IMR-90 (cell line): ENCODE results near the gene CHST1. TPM values are rescaled to one million over a fixed set of nuclear protein-coding genes. Genes with fewer than 3 reads are reported as not detected.

ENCODE experiments used
- ATAC-seq: fragments of 200-7000 bp; cut with Tn5 transposase; 2 replicates; pipeline ENCODE4 v1.9.1; 2020; ENCODE audit warnings: low read depth, mild to moderate bottlenecking, moderate library complexity
- BruUV-seq: library from RNA; stranded (reverse); fragments of 400-500 nt; replicated peaks from 2 replicates; lab custom pipeline; 2021; lab: Mats Ljungman, UMichigan
- CTCF ChIA-PET: fragments of 300-600 bp; formaldehyde crosslinking; extraction: SDS; loops from one replicate; lab custom pipeline; 2021; ENCODE audit warnings: antibody characterized with exemption; lab: Yijun Ruan, JAX
- POLR2A ChIA-PET: fragments of 300-600 bp; sonication (Branson Sonifier 250); formaldehyde crosslinking; loops from one replicate; lab custom pipeline; 2022; ENCODE audit warnings: antibody characterized with exemption; ENCODE audit not compliant: unreplicated experiment; lab: Charles Lee
- DNase-seq: peaks from one replicate; pipeline ENCODE4 v3.0.0; 2013
- H2AFZ ChIP-seq: replicated peaks from 2 replicates; pipeline ENCODE3; 2013; ENCODE audit warnings: low read length, mild to moderate bottlenecking; ENCODE audit not compliant: poor library complexity
- H2AK5ac ChIP-seq: 2 replicates; pipeline ENCODE4 v1.6.1; 2013; ENCODE audit warnings: low read depth, low read length, inconsistent platforms
- H2AK9ac ChIP-seq: replicated peaks from 2 replicates; pipeline ENCODE3; 2013; ENCODE audit warnings: mild to moderate bottlenecking, low read depth, low read length, moderate library complexity; ENCODE audit not compliant: poor library complexity
- H2BK120ac ChIP-seq: 2 replicates; pipeline ENCODE4 v1.6.1; 2013; ENCODE audit warnings: low read depth, low read length, inconsistent platforms
- H2BK15ac ChIP-seq: 3 replicates; pipeline ENCODE4 v1.6.1; 2013; ENCODE audit warnings: low read depth, low read length, inconsistent platforms
- H2BK20ac ChIP-seq: 2 replicates; pipeline ENCODE4 v1.6.1; 2013; ENCODE audit warnings: low read depth, mild to moderate bottlenecking, inconsistent platforms, low read length, moderate library complexity
- H2BK5ac ChIP-seq: 2 replicates; pipeline ENCODE4 v1.6.1; 2013; ENCODE audit warnings: mild to moderate bottlenecking, low read depth, low read length, inconsistent platforms; ENCODE audit not compliant: poor library complexity, severe bottlenecking
- H3K14ac ChIP-seq: replicated peaks from 2 replicates; pipeline ENCODE4 v1.6.1; 2013; ENCODE audit warnings: low read depth, low read length, inconsistent platforms
- H3K18ac ChIP-seq: 2 replicates; pipeline ENCODE4 v1.6.1; 2013; ENCODE audit warnings: low read depth, low read length, control low read depth
- H3K23ac ChIP-seq: 2 replicates; pipeline ENCODE4 v1.6.1; 2013; ENCODE audit warnings: low read depth, low read length, inconsistent platforms
- H3K27ac ChIP-seq: 2 replicates; pipeline ENCODE4 v1.5.1; 2013; ENCODE audit warnings: mild to moderate bottlenecking, control low read depth, low read length; ENCODE audit not compliant: insufficient read depth
- H3K27me3 ChIP-seq: 2 replicates; pipeline ENCODE4 v1.6.1; 2013; ENCODE audit warnings: low read length; ENCODE audit not compliant: control insufficient read depth, insufficient read depth
- H3K36me3 ChIP-seq: 2 replicates; pipeline ENCODE4 v1.6.1; 2013; ENCODE audit warnings: low read length, mixed read lengths; ENCODE audit not compliant: control insufficient read depth, insufficient read depth
- H3K4ac ChIP-seq: 2 replicates; pipeline ENCODE4 v1.6.1; 2013; ENCODE audit warnings: low read depth, low read length, inconsistent platforms
- H3K4me1 ChIP-seq: 2 replicates; pipeline ENCODE4 v1.6.1; 2013; ENCODE audit warnings: low read length, mixed read lengths; ENCODE audit not compliant: control insufficient read depth, insufficient read depth
- H3K4me2 ChIP-seq: 2 replicates; pipeline ENCODE4 v1.6.1; 2013; ENCODE audit warnings: low read depth, mild to moderate bottlenecking, control low read depth, low read length, moderate library complexity
- H3K4me3 ChIP-seq: 2 replicates; pipeline ENCODE4 v1.5.1; 2013; ENCODE audit warnings: low read depth, mild to moderate bottlenecking, control low read depth, low read length, moderate library complexity; ENCODE audit not compliant: insufficient read depth
- H3K56ac ChIP-seq: 2 replicates; pipeline ENCODE4 v1.6.1; 2013; ENCODE audit warnings: low read length, inconsistent platforms; ENCODE audit not compliant: insufficient read depth; ENCODE audit errors: extremely low read depth
- H3K79me1 ChIP-seq, 2 experiments: 2 replicates each; pipeline ENCODE4 v1.6.1; 2013; ENCODE audit warnings: low read length in 2 of 2, inconsistent platforms in 1 of 2, low read depth in 1 of 2
- H3K9ac ChIP-seq: 2 replicates; pipeline ENCODE4 v1.6.1; 2013; ENCODE audit warnings: low read depth, low read length, control low read depth
- H3K9me1 ChIP-seq: 2 replicates; pipeline ENCODE4 v1.6.1; 2013; ENCODE audit warnings: low read length, inconsistent platforms; ENCODE audit not compliant: insufficient read depth
- H3K9me3 ChIP-seq: 2 replicates; pipeline ENCODE4 v1.6.1; 2013; ENCODE audit warnings: low read length; ENCODE audit not compliant: control insufficient read depth, insufficient read depth
- H4K20me1 ChIP-seq: 2 replicates; pipeline ENCODE4 v1.6.1; 2013; ENCODE audit warnings: low read length, inconsistent platforms; ENCODE audit not compliant: insufficient read depth
- H4K5ac ChIP-seq: 2 replicates; pipeline ENCODE4 v1.6.1; 2013; ENCODE audit warnings: mild to moderate bottlenecking, low read depth, low read length, control low read depth
- H4K8ac ChIP-seq, 2 experiments: 2 replicates each; pipeline ENCODE4 v1.6.1; 2013; ENCODE audit warnings: low read depth in 2 of 2, low read length in 2 of 2, control low read depth in 1 of 2, inconsistent platforms in 1 of 2
- H4K91ac ChIP-seq: 2 replicates; pipeline ENCODE4 v1.6.1; 2013; ENCODE audit warnings: low read depth, low read length, inconsistent platforms; ENCODE audit not compliant: insufficient read depth
- CEBPB ChIP-seq: IDR thresholded peaks from 2 replicates; pipeline ENCODE4 v1.6.1; 2012; ENCODE audit warnings: low read depth, low read length, improper control_type of control experiment
- FOS ChIP-seq: fragments of 150-350 bp; IDR thresholded peaks from 2 replicates; pipeline ENCODE4 v1.6.1; 2016; ENCODE audit warnings: low read depth, low read length
- MAFK ChIP-seq: IDR thresholded peaks from 2 replicates; pipeline ENCODE4 v1.6.1; 2012; ENCODE audit warnings: low read depth, low read length, improper control_type of control experiment
- MXI1 ChIP-seq: IDR thresholded peaks from 2 replicates; pipeline ENCODE4 v1.6.1; 2012; ENCODE audit warnings: low read depth, mild to moderate bottlenecking, low read length, moderate library complexity, borderline replicate concordance
- NFE2L2 ChIP-seq: fragments of 150-350 bp; IDR thresholded peaks from 2 replicates; pipeline ENCODE4 v1.6.1; 2016; ENCODE audit warnings: low read depth, mild to moderate bottlenecking, low read length
- POLR2A ChIP-seq: IDR thresholded peaks from 2 replicates; pipeline ENCODE4 v1.6.1; 2012; ENCODE audit warnings: mild to moderate bottlenecking, low read depth, low read length
- RAD21 ChIP-seq: IDR thresholded peaks from 2 replicates; pipeline ENCODE4 v1.6.1; 2012; ENCODE audit warnings: low read length, improper control_type of control experiment
- RFX5 ChIP-seq: IDR thresholded peaks from 2 replicates; pipeline ENCODE4 v1.8.0; 2012; ENCODE audit warnings: low read depth, mild to moderate bottlenecking, low read length, moderate library complexity
- SMC3 ChIP-seq: fragments of 150-350 bp; IDR thresholded peaks from 2 replicates; pipeline ENCODE4 v1.6.1; 2016; ENCODE audit warnings: low read depth, mild to moderate bottlenecking, antibody characterized with exemption, low read length, moderate library complexity
- WGBS, 2 experiments: methylation state at CpG; one replicate each; pipeline versions ENCODE4 v1.1.5 to v1.1.7; 2013; ENCODE audit warnings: missing lambda C conversion rate in 2 of 2; ENCODE audit not compliant: insufficient read length in 1 of 2; ENCODE audit errors: extremely low coverage in 2 of 2; 5-methylcytosine and 5-hydroxymethylcytosine counted together
- dilution Hi-C: fragments of 300-500 bp; cut with HindIII; formaldehyde crosslinking; loops from one replicate; pipeline ENCODE4 v1.14.3; 2018; ENCODE audit warnings: low sequenced_read_pairs; ENCODE audit not compliant: unreplicated experiment
- in situ Hi-C: fragments of 300-500 bp; cut with MboI; formaldehyde crosslinking; loops from 3 replicates; pipeline ENCODE4 v1.14.3; 2019; ENCODE audit warnings: low sequenced_read_pairs, inconsistent platforms, mixed read lengths
- intact Hi-C: fragments of 100-400 bp; cut with micrococcal nuclease; formaldehyde crosslinking; loops from 2 replicates; pipeline ENCODE4 v1.10.0; 2022
- polyA plus RNA-seq, 3 experiments: library from polyadenylated mRNA; depleted of rRNA; stranded (reverse); fragments of >200 nt; gene quantifications; 2 replicates each; pipeline ENCODE4 v1.2.3, GENCODE V29; 2012; ENCODE audit warnings: low replicate concordance in 1 of 3
- total RNA-seq: library from RNA; depleted of rRNA; stranded (reverse); fragments of >200 nt; gene quantifications from 2 replicates; pipeline ENCODE4 v1.2.3, GENCODE V29; 2012
- TF ChIP-seq, protein P1 (sequence below): fragments of 150-350 bp; IDR thresholded peaks from 2 replicates; pipeline ENCODE4 v1.6.1; 2016; ENCODE audit warnings: low read depth, mild to moderate bottlenecking, low read length, moderate library complexity, borderline replicate concordance
- TF ChIP-seq, protein P2 (sequence below): conservative IDR thresholded peaks from 2 replicates; pipeline ENCODE4 v1.5.1; 2012; ENCODE audit warnings: mild to moderate bottlenecking, low read depth, low read length, improper control_type of control experiment
- TF ChIP-seq, protein P3 (sequence below): fragments of 150-350 bp; IDR thresholded peaks from 2 replicates; pipeline ENCODE4 v1.6.1; 2017; ENCODE audit warnings: mild to moderate bottlenecking, antibody characterized with exemption, low read length, low read depth

Gene CHST1
- total and polyA plus RNA-seq, 2 of the 4 experiments (the other 2 are of a cell fraction), result 0.21 TPM; not detected in 1

DNA sequence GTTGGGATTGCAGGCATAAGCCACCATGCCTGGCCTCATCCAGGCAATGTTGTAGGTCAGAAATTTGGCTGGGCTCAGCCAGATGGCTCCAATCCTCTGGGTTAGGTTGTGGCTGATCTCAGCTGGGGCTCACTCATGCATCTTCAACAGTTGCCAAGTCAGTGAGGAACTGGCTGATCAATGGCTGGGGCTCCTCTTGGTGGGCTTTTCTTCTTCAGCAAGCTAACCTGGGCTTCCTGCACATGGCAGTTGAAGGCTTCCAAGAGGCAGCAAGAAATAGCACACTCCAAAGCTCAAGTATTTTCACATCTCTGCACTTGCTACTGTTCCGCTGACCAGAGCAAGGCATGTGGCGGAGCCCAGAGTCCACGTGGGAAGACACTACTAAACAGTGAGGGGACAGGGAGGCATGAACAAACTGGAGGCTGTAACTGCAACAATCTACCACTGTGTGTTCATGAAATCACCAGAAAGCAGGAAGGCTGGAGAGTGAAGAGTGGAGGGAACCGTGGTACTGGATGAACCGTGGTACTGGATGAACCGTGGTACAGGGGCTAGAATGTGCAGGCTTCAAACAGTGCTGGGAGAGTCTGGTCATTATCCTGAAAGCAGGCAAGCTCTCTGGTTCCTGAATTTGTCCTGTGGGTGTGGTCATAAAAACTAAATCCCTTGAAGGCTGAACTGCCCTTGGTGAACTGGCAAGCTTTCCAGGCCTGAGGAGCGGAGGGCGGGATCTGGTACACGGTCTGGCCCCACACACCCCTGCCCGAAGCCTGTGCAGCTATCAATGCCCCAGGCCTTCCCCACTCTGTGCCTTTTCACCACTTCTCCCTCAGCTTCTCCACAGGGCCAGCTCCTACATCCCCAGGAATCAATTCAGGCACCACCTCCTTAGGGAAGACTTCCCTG, 20.2 kb downstream of the CHST1 start:
- no peak overlapping the region for H3K27ac ChIP-seq
- no peak overlapping the region for H3K9ac ChIP-seq
- in situ Hi-C loops (no loop called here), dilution Hi-C loops (no loop called here), intact Hi-C loops (no loop called here)
- H2AK5ac ChIP-seq, result no peak overlapping the region
- H4K20me1 ChIP-seq, result no peaks in the 10 kb centered on the region
- H2BK5ac ChIP-seq, result no peak overlapping the region
- H4K91ac ChIP-seq, result no peak overlapping the region
- no peaks in the 10 kb centered on the region for H3K4me1 ChIP-seq
- CTCF ChIA-PET, result interaction anchor here (1.5 kb wide), 1 partner anchor 10 kb away, joined by 5 read pairs; no protein-coding TSS in a partner anchor
- H2BK15ac ChIP-seq, result no peak overlapping the region
- H3K56ac ChIP-seq, result no peak overlapping the region
- no peak overlapping the region for H2AK9ac ChIP-seq
- TF ChIP-seq FOS (no peak), SMC3 (no peak), POLR2A (no peak), MXI1 (no peak), RAD21 (no peak), RFX5 (no peak), CEBPB (no peak), NFE2L2 (no peak), MAFK (no peak)
- TF ChIP-seq, protein P1, sequence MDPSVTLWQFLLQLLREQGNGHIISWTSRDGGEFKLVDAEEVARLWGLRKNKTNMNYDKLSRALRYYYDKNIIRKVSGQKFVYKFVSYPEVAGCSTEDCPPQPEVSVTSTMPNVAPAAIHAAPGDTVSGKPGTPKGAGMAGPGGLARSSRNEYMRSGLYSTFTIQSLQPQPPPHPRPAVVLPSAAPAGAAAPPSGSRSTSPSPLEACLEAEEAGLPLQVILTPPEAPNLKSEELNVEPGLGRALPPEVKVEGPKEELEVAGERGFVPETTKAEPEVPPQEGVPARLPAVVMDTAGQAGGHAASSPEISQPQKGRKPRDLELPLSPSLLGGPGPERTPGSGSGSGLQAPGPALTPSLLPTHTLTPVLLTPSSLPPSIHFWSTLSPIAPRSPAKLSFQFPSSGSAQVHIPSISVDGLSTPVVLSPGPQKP, result no peak
- TF ChIP-seq, protein P2, sequence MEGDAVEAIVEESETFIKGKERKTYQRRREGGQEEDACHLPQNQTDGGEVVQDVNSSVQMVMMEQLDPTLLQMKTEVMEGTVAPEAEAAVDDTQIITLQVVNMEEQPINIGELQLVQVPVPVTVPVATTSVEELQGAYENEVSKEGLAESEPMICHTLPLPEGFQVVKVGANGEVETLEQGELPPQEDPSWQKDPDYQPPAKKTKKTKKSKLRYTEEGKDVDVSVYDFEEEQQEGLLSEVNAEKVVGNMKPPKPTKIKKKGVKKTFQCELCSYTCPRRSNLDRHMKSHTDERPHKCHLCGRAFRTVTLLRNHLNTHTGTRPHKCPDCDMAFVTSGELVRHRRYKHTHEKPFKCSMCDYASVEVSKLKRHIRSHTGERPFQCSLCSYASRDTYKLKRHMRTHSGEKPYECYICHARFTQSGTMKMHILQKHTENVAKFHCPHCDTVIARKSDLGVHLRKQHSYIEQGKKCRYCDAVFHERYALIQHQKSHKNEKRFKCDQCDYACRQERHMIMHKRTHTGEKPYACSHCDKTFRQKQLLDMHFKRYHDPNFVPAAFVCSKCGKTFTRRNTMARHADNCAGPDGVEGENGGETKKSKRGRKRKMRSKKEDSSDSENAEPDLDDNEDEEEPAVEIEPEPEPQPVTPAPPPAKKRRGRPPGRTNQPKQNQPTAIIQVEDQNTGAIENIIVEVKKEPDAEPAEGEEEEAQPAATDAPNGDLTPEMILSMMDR, result no peak
- TF ChIP-seq, protein P3, sequence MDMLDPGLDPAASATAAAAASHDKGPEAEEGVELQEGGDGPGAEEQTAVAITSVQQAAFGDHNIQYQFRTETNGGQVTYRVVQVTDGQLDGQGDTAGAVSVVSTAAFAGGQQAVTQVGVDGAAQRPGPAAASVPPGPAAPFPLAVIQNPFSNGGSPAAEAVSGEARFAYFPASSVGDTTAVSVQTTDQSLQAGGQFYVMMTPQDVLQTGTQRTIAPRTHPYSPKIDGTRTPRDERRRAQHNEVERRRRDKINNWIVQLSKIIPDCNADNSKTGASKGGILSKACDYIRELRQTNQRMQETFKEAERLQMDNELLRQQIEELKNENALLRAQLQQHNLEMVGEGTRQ, result no peak
- H3K9me1 ChIP-seq, result no peaks in the 10 kb centered on the region
- H4K5ac ChIP-seq, result no peak overlapping the region
- no peak overlapping the region for H3K18ac ChIP-seq
- H3K36me3 ChIP-seq, result no peaks in the 10 kb centered on the region
- no peak overlapping the region for H3K4me3 ChIP-seq
- ATAC-seq (no peak), DNase-seq (no peak)
- no peak overlapping the region for H2BK20ac ChIP-seq
- H3K4ac ChIP-seq, result no peak overlapping the region
- no peaks in the 10 kb centered on the region for H3K9me3 ChIP-seq
- POLR2A ChIA-PET, result no interaction called here
- H3K23ac ChIP-seq, result no peak overlapping the region
- H3K27me3 ChIP-seq, result peaks cover 4% of the 10 kb centered on the region; the same call in 1 of the 2 replicates
- H3K14ac ChIP-seq, result no peak overlapping the region
- H2BK120ac ChIP-seq, result no peak overlapping the region
- WGBS, 2 experiments, result 54% methylated on average over 5 of the region's 10 CpGs; no CpG with 5 or more reads in 1 of the 2 experiments
- no peak overlapping the region for H3K4me2 ChIP-seq
- no peaks in the 10 kb centered on the region for H3K79me1 ChIP-seq
- BruUV-seq, result no TSS peak
- H2AFZ ChIP-seq, result no peak overlapping the region
- H4K8ac ChIP-seq, result no peak overlapping the region
